EH (cell line): ENCODE measurements around the gene HGFAC.

ENCODE experiments used
- DNase-seq: peaks from one replicate; pipeline ENCODE4 v3.0.0-alpha.2; 2015; ENCODE audit warnings: low read depth

Gene HGFAC

DNA sequence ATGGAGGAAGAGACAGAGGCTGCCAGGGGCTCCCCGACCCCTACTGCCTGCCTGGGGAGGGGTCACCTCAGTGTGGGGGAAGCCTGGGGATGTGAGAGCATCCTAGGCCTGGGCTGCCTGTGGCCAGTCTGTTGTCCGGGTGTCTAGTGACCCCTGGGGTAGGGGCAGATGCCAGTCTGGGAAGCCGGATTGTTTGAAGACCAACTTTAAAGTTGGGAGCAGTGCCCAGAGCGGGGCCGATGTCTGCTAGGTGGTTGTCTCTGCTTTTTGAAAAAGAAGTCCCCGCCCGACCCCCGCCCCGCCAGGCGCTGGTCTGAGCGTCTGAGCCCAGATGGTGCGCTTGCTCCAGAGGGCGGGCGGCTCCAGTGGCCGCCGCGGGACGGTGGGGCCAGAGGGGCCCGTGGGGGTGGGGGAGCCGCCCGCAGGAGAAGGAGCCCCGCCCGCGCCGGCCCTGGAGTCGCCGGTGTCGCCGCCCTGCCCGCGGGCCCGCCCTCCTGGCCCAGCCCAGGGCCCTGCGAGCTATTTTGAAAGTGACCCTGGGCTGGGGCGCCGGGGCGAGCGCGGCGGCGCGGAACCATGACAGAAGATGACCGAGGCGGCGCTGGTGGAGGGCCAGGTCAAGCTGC lies 21.1 kb downstream of the HGFAC start, which contains the start of gene DOK7:
Gene DOK7, plus strand, starts transcription at position 517 of the 626 bp plus-strand sequence. Its CDS starts 70 bp downstream, at position 587.
- DNase-seq: no peak

- DNase-seq: no peak
Measured at GRCh38 chr4:3463556-3464348, 22.0 kb downstream of the HGFAC start.

- no peak for DNase-seq
Measured at GRCh38 chr4:3464349-3464905, 22.7 kb downstream of the HGFAC start.

DNA sequence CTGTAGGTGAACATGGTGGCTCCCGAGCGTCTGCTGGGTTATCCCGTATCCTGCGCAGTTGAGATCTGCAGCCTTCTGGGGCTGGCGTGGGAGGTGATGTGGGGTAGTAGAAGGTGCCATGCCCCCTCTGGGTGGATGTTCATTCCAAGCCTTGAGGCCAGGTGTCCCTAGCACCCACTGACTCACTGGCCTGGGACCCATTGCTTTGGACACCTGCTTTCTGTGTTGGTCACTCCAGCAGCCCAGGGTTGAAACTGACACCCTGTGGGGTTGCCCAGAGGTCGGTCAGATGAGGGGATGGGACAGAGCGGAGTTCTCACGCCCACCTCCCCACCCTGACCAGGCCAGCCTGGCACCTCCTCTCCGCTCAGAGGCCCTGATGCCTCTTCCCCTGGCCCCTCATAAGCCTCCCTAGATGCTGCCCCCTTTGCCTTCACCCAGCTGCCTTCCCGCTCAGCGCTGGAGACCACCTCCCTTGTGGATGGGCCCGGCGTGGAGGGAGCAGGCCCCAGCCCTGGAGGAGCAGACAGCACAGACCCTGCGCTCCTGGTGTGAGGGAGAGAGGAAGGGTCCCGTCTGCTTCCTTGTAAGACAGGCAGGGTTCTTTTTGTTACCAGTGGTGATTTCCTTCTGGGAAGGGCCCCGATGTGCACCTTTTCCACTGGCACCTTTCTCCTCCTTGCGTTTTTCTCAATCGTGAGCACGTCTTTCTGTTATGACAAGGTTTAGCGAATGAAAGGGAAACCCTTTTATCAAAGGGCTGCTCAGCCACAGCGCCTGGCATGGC lies 23.3 kb downstream of the HGFAC start:
- DNase-seq: no peak

DNA sequence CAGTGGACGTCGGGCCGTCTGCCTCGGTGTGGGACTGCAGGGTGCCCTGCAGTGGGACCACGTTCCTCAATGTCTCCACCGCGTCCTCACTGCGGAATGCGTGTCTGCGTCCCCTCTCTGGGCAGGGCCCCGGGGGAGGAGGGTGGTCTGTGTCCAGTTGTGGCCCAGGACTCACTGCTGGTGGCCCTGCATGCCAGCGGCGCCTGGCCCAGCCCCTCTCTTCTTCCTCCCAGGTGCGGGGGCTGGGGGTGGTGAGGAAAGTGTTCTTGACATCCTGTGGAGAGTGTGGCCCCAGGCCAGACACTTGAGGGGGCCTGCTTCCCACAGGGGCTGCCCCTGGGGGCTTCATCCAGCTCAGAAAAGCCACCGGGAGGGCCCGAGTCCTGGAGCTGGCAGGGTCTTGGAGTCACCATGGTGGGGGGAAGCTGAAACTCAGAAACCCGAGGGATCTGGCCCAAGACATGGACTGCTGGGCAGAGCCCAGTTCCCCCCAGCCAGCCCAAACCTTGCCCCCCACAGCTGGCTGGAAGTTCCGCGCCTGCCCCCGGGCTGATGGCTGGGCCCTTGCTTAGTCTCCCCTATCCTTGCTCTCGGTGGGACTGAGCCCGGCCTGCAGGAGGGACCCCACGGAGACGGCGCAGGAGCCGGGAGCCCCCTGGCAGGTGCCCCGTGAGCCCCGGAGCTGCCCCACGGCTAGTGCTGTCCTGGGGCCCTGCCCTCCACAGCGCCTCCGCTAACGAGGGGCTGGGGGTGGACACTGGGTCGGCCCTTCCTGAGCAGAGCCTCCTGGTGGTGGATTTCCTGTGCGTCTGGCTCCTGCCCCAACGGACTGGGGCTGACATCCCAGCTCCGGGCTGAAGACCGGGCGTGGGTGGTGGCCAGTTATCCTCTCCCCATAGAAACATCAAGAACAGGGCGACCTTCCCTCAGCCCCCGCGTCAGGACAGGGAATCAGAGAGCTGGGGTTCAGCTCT lies 24.2 kb downstream of the HGFAC start:
- no peak for DNase-seq

DNA sequence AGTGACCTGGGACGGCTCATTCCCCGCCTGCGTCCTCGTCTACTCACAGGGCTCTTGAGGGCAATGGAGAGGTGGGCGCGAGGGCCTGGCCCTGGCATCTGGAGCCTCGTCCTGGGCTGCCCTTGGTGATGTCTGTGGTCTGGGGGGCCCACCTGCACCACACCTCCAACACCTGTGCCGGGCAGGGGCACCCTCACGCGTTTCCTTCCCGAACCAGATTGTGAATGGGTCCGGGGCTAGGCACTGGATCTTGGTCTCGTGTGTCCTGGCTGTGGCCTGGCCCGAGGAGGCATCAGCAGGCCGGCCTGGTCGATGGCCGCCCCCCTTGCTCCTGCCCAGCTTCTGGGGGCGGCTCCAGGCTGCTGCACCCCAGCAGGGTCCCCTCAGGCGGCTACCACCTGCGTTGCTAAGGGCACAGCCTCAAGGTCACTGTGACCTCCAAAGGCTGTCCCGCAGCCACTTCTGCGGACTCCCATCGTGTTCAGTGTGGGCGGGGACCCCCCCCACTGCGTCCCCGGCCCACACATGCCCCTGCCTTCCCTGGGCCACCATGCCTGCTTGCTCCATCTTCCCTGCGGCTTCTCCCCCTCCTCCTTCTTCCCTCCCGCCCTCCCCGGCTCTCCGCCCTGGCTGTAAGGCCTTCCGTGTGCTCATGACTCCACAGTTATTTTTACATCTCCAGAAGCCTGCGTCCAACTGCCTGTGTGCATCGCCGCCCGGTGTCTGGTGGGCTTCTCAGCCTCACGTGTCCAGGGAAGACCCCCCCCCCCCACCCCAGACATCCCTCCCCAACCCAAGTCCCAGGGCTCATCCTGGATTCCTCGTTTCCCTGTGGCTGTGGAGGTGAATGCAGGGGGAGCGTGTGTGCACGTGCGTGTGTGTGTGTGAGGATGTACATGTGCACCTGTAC lies 25.2 kb downstream of the HGFAC start:
- DNase-seq: no peak

DNA sequence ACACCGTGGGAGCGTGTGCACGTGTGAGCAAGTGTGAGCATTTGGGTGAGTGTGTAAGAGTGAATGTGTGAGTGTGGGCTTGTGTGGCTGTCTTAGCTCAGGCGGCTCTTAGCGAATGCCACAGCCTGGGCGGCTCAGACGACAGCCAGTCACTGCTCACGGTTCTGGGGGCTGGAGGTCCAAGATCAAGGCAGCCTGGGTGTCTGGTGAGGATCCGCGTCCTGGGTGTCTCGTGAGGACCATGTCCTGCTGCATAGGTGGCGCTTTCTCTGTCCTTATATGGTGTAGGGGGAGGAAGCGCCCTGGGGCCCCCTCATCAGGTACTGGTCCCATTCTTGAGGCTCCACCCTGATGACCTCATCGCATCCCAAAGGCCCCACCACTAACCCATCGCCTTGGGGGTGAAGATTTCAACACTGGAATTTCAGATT lies 25.8 kb downstream of the HGFAC start:
- DNase-seq: no peak

GRCh38 chr4:3468154-3468553 lies 26.4 kb downstream of the HGFAC start:
- DNase-seq: no peak

GRCh38 chr4:3468804-3469203 lies 27.0 kb downstream of the HGFAC start:
- DNase-seq: no peak

DNA sequence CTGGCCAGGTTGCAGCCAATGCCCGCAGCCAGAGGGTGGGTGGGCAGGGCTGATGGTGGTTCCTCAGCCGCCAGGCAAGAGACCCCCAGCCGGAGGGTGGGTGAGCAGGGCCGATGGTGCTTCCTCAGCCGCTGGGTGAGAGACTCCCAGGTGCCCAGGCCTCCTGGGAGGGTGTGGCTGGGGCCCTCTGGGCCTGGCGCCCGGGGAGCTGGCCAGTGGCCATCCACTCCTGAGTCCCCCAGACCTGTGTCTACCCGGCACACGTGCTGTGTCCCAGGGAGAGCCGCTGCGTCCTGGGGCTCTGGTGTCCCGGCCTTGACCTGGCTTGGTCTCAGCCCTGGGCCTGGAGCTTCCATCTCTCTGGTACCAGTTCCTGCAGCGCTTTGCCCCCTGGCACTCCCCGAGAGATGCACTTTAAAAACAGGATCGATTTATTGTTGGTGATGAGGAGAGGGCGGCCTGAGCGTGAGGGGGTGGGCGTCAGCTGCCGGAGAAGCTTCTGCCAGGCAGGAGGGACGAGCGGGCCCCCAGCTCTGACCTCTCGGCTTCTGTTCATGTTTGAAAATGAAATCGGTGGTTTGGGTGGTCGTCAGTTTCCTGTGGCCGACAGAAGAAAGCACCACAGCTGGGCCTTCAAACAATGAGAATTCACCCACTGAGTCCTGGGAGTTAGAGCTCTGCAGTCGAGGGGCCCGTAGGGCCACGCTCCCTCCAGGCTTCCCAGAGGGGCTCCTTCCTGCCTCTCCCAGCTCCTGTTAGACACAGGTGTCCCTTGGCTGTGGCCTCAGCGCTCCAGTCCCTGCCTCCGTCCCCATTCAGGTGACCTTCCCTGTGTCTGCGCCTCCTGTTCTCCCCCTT lies 27.8 kb downstream of the HGFAC start:
- no peak for DNase-seq

DNA sequence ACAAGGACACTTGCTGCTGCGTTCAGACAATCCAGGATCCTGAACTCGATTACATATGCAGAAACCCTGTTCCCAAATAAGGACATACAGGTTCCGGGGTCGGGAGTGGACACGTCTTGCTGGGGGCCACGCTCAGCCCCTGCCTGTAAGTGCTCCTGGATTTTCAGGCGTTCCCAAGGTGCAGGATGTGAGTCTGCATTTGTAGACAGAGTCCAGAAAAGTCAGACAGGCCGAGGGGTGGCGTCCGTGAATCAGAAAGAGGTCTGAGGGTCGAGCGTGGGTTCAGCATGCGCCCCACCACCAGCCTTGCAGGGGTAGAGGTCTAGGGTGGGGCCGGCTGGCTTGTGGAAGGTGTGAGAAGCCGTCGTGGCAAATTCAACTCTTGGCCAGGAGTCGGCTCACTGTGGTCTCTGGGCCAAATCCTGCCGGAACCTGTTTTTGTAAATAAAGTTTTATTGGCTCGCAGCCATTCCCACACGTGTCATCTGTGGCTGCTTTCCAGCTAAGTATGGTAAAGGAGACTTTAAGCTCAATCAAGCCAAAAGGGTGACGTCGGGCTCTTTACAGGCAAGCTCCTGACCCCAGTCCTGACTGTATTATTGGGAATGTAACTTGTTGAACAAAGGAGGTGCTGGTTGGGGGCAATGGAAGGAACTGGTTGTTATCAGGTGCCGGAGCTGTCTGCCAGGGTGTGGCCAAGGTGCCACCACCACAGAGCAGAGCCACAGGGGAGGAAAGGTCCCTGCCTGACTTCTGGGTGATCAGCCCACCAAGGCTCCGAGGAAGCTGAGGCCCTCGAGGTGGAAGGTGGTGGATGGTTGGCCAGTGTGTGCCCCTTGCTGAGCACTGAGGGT lies 28.7 kb downstream of the HGFAC start:
- no peak for DNase-seq

DNA sequence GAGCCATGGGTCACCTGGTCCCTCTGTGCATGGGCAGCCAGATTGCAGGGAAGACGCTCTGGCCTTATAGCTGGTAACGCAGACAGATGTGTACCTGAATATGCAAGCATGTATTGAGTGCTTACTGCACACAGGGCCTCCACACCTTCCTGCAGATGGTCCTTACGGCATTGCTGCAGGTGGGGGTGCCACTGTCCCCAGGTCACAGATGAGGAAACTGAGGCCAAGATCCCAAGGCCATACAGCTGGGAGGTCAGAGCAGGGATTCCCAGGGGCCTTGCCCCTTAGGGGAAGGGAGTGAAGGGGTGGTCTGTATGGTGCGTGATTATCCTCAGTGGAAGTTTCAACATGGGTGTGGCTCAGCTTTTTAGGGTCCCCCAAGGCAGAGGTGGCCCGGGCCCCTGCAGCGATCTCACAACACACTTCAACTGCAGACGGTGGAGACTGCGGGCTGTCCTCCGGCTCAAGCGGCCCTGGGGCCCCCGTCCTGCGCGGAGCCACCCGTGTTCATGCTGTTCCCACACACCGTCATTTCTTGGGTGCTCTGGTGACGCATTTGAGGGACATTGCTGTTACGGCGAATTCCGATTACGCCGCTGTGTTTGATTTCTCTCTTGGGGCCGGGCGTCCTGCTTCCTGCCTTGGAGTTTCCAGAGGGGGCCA lies 29.5 kb downstream of the HGFAC start:
- DNase-seq: no peak

- no peak for DNase-seq
Measured at GRCh38 chr4:3471886-3472285, 30.1 kb downstream of the HGFAC start.

- DNase-seq: no peak
Measured at GRCh38 chr4:3472411-3473141, 30.8 kb downstream of the HGFAC start.

DNA sequence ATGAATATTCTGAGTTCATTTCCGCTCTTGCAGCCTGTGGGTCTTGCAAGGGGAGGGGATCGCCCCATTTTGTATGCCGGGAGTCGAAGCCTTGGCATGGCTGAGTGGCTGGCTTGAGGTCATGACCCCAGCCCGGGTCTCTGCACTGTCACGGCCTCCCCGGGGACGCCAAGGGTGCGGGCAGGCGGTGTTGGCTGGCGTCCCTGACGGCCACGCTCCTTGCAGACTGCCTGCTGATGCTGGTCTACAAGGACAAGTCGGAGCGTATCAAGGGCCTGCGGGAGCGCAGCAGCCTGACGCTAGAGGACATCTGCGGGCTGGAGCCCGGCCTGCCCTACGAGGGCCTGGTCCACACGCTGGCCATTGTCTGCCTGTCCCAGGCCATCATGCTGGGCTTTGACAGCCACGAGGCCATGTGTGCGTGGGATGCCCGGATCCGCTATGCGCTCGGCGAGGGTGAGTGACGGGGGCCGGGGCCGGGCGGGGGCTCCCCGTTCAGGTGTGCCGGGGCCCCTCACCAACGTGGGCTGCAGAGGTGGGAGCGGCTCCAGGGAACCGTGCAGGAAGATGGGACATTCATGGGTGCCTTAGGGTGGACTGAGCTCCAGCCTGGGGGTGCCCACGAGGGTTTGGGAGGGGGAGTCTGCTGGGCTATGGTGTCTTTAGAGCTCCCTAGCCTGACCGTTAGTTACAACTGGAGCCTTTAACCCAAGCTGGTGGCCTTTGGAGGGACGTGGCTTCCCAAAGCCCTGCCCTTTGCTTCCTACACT lies 31.6 kb downstream of the HGFAC start:
- DNase-seq: no peak
